HepG2 (cell line): ENCODE measurements around the gene ASAP2. TPM values are rescaled to one million over a fixed set of nuclear protein-coding genes. Genes with fewer than 3 reads are reported as not detected.

Experiments used
- BCL3 ChIP-seq: sonication (generic); formaldehyde crosslinking; IDR thresholded peaks from 2 replicates; pipeline ENCODE4 v1.5.1; 2020; ENCODE audit warnings: mild to moderate bottlenecking, missing genetic modification reagents, moderate library complexity
- BCL6 ChIP-seq: IDR thresholded peaks from 2 replicates; pipeline ENCODE4 v1.6.1; 2016; ENCODE audit warnings: missing genetic modification reagents, missing compliant biosample characterization
- FOXJ3 ChIP-seq: sonication (generic); formaldehyde crosslinking; IDR thresholded peaks from 2 replicates; pipeline ENCODE4 v1.4.0; 2020; ENCODE audit warnings: missing genetic modification reagents, mild to moderate bottlenecking, borderline replicate concordance
- GABPB1 ChIP-seq: IDR thresholded peaks from 2 replicates; pipeline ENCODE4 v1.6.1; 2016; ENCODE audit warnings: mild to moderate bottlenecking, missing genetic modification reagents, moderate library complexity, missing compliant biosample characterization
- HOXA3 ChIP-seq: sonication (generic); formaldehyde crosslinking; IDR thresholded peaks from 2 replicates; pipeline ENCODE4 v1.5.0; 2020; ENCODE audit warnings: missing genetic modification reagents
- MEIS1 ChIP-seq: sonication (generic); formaldehyde crosslinking; IDR thresholded peaks from 2 replicates; pipeline ENCODE4 v1.9.0; 2021; ENCODE audit warnings: mild to moderate bottlenecking, missing genetic modification reagents, moderate library complexity, borderline replicate concordance
- PPARG ChIP-seq: conservative IDR thresholded peaks from 2 replicates; pipeline ENCODE4 v1.6.1; 2016; ENCODE audit warnings: missing biosample characterization, missing genetic modification reagents
- ZNF414 ChIP-seq: sonication (generic); formaldehyde crosslinking; IDR thresholded peaks from 2 replicates; pipeline ENCODE4 v1.5.0; 2020; ENCODE audit warnings: missing genetic modification reagents
- polyA plus RNA-seq, 8 experiments: library from polyadenylated mRNA; depleted of rRNA in 3 of 8; stranded (reverse) in 7 of 8; unstranded in 1 of 8; fragments of >200 nt; fragmentation: Illumina TruSeq in 4 of 8; extraction: Trizol in 4 of 8; gene quantifications; 2 replicates each; pipeline versions ENCODE4 v1.2.1 to v1.2.3, GENCODE V29; 2011 to 2016; ENCODE audit warnings: low read depth in 4 of 8, missing spikeins in 1 of 8, mixed read lengths in 1 of 8; ENCODE audit not compliant: insufficient read depth in 1 of 8
- total RNA-seq, 5 experiments: library from RNA; depleted of rRNA; stranded (reverse); fragments of >200 nt; fragmentation: Illumina TruSeq; extraction: Trizol; gene quantifications; 2 replicates each; pipeline ENCODE4 v1.2.3, GENCODE V29; 2016; ENCODE audit warnings: low read depth in 1 of 5
- TF ChIP-seq, protein P1 (sequence below): sonication (generic); formaldehyde crosslinking; IDR thresholded peaks from 2 replicates; pipeline ENCODE4 v1.4.0; 2020; ENCODE audit warnings: mild to moderate bottlenecking, missing genetic modification reagents
- TF ChIP-seq, protein P2 (sequence below): IDR thresholded peaks from 2 replicates; pipeline ENCODE4 v1.6.1; 2018; ENCODE audit warnings: missing genetic modification reagents, mild to moderate bottlenecking, missing compliant biosample characterization
- TF ChIP-seq, protein P3 (sequence below): IDR thresholded peaks from 2 replicates; pipeline ENCODE4 v1.6.1; 2012; ENCODE audit warnings: low read depth, low read length, improper control_type of control experiment

The ASAP2 gene
- total and polyA plus RNA-seq, 2 of the 13 experiments (the other 11 are each of a cell fraction or from before 2014, with no cell fraction given) = 7.3 to 22.3 TPM

DNA sequence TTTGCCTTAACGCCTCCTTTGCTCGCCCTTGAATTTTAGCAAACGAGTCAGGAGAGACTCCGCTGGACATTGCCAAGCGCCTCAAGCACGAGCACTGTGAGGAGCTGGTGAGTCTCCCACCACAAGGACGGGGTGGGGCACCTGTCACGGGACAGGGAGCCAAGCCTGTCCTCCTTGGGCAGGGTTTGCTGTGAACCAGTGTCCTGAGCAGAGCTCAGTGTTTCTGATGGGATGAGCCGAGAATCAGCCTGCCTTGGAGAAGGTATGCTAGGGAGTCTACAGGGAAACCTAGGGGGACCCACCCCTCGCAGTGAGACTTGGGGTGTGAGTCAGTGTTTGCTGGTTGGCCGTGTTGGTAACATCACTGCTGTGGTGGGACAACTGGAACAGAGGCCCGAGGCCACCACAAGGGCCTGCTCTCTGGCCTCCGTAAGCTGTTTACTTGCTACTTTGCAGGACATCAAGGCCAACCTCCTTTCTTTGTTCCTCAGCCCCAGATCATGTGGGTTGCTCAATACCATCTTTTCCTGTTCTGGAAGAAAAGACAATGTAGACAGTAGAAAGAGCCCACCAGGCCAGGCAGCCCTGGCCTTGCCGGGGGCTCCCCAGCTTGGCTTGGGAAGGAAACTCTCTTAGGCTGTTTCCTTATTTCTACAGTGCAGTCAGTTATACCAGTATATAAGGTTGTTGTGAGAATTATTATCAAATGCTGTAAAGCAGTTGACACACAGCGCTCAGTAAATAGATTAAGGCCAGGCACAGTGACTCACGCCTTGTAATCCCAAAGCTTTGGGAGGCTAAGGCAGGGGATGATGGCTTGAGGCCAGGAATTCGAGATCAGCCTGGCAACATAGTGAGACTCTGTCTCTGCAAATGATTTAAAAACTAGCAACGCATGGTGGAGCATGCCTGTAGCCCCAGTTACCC, 174.4 kb downstream of the ASAP2 start (continued):
- TF ChIP-seq, protein P1, sequence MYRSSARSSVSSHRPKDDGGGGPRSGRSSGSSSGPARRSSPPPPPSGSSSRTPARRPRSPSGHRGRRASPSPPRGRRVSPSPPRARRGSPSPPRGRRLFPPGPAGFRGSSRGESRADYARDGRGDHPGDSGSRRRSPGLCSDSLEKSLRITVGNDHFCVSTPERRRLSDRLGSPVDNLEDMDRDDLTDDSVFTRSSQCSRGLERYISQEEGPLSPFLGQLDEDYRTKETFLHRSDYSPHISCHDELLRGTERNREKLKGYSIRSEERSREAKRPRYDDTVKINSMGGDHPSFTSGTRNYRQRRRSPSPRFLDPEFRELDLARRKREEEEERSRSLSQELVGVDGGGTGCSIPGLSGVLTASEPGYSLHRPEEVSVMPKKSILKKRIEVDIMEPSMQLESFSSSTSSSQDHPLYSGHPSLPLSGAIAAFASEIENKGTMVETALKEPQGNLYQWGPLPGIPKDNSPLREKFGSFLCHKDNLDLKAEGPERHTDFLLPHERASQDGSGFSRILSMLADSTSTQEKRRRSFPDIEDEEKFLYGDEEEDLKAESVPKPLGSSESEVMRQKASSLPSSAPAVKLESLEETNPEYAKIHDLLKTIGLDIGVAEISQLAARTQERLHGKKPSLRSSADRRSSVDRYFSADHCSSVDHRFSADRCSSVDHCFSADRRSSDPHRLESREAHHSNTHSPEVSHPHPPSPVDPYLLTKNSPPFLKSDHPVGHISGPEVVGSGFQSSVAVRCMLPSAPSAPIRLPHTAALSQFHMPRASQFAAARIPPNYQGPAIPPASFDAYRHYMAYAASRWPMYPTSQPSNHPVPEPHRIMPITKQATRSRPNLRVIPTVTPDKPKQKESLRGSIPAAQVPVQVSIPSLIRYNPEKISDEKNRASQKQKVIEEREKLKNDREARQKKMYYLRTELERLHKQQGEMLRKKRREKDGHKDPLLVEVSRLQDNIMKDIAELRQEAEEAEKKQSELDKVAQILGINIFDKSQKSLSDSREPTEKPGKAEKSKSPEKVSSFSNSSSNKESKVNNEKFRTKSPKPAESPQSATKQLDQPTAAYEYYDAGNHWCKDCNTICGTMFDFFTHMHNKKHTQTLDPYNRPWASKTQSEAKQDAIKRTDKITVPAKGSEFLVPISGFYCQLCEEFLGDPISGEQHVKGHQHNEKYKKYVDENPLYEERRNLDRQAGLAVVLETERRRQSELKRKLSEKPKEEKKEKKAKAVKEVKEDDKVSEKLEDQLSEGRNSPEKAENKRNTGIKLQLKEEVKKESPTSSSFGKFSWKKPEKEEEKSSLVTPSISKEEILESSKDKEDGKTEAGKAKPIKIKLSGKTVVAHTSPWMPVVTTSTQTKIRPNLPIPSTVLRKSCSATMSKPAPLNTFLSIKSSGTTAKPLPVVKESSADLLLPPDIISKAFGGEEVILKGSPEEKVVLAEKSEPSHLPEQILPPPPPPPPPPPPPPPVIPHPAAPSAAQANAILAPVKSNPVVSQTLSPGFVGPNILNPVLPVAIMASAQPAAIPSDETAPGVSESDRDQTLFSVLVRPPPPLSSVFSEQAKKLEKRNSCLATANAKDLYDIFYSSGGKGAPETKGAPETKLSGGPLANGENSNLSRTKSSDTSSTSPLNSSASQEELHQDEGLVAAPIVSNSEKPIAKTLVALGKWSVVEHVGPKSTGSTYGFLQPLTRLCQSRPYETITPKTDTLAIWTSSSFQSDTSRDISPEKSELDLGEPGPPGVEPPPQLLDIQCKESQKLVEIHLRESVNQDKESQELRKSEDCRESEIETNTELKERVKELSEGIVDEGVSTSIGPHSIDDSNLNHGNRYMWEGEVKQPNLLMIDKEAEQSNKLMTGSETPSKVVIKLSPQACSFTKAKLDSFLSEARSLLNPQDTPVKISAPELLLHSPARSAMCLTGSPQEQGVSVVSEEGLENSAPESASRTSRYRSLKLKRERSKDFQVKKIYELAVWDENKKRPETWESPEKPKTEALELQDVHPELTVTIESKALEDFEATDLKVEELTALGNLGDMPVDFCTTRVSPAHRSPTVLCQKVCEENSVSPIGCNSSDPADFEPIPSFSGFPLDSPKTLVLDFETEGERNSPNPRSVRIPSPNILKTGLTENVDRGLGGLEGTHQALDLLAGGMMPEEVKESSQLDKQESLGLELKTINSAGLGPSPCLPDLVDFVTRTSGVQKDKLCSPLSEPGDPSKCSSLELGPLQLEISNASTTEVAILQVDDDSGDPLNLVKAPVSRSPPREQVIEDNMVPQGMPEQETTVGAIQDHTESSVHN (CRISPR knock-in tag) = 0 out of 2 replicates have a peak, but pooled peaks have one; percentile 28
- TF ChIP-seq ZNF414 (CRISPR knock-in tag) (peak; percentile 73; the same call in 1 of the 2 replicates), PPARG (CRISPR knock-in tag) (peak; percentile 33; the same call in 1 of the 2 replicates), FOXJ3 (peak; percentile 86), MEIS1 (CRISPR knock-in tag) (peak; percentile 41; the same call in 1 of the 2 replicates), BCL3 (CRISPR knock-in tag) (peak; percentile 59), BCL6 (CRISPR knock-in tag) (peak; percentile 19; the same call in 1 of the 2 replicates), GABPB1 (CRISPR knock-in tag) (0 out of 2 replicates have a peak, but pooled peaks have one; percentile 26), HOXA3 (CRISPR knock-in tag) (peak; percentile 69)
- TF ChIP-seq, protein P2, sequence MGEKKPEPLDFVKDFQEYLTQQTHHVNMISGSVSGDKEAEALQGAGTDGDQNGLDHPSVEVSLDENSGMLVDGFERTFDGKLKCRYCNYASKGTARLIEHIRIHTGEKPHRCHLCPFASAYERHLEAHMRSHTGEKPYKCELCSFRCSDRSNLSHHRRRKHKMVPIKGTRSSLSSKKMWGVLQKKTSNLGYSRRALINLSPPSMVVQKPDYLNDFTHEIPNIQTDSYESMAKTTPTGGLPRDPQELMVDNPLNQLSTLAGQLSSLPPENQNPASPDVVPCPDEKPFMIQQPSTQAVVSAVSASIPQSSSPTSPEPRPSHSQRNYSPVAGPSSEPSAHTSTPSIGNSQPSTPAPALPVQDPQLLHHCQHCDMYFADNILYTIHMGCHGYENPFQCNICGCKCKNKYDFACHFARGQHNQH = peak; percentile 66; the same call in 1 of the 2 replicates
- TF ChIP-seq, protein P3, sequence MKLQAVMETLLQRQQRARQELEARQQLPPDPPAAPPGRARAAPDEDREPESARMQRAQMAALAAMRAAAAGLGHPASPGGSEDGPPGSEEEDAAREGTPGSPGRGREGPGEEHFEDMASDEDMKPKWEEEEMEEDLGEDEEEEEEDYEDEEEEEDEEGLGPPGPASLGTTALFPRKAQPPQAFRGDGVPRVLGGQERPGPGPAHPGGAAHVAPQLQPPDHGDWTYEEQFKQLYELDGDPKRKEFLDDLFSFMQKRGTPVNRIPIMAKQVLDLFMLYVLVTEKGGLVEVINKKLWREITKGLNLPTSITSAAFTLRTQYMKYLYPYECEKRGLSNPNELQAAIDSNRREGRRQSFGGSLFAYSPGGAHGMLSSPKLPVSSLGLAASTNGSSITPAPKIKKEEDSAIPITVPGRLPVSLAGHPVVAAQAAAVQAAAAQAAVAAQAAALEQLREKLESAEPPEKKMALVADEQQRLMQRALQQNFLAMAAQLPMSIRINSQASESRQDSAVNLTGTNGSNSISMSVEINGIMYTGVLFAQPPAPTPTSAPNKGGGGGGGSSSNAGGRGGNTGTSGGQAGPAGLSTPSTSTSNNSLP = 0 out of 2 replicates have a peak, but pooled peaks have one; percentile 25
